ENCODE measurements around the gene SLC4A2. TPM values are rescaled to one million over a fixed set of nuclear protein-coding genes. Genes with fewer than 3 reads are reported as not detected.
A peak's percentile ranks its signal among the peaks of the same experiment; 100 is the strongest.

SLC4A2 gene
- total RNA-seq, 1 donor from 2014 or later, result 178 TPM

GRCh38 chr7:151099486-151100211 lies 40.3 kb downstream of the SLC4A2 start:
- DNase-seq (peak; percentile 56), ATAC-seq (peak; percentile 64)
- H3K4me3 ChIP-seq, result no peak overlapping the region
- no peaks in the 10 kb centered on the region for H3K9me3 ChIP-seq
- no peaks in the 10 kb centered on the region for H3K36me3 ChIP-seq
- no peak for TF ChIP-seq CTCF (IDR thresholded peaks at IDR 0.05)
- no peaks in the 10 kb centered on the region for H3K27me3 ChIP-seq
- peaks cover 7% of the 10 kb centered on the region for H3K4me1 ChIP-seq
- intact Hi-C loops (cut with DNase I), result no loop called here
- H3K27ac ChIP-seq, result no peak overlapping the region

GRCh38 chr7:151100921-151101320 lies 41.5 kb downstream of the SLC4A2 start:
- no peaks in the 10 kb centered on the region for H3K9me3 ChIP-seq
- intact Hi-C loops (cut with DNase I), result no loop called here
- H3K4me3 ChIP-seq, result no peak overlapping the region
- H3K4me1 ChIP-seq, result peaks cover 7% of the 10 kb centered on the region
- no peak overlapping the region for H3K27ac ChIP-seq
- H3K36me3 ChIP-seq, result no peaks in the 10 kb centered on the region
- ATAC-seq (no peak), DNase-seq (no peak)
- no peaks in the 10 kb centered on the region for H3K27me3 ChIP-seq
- TF ChIP-seq CTCF (IDR thresholded peaks at IDR 0.05), result no peak

GRCh38 chr7:151101621-151102396 lies 42.4 kb downstream of the SLC4A2 start:
- no peak for TF ChIP-seq CTCF (IDR thresholded peaks at IDR 0.05)
- DNase-seq, result no peak
- no peaks in the 10 kb centered on the region for H3K27me3 ChIP-seq
- intact Hi-C loops (cut with DNase I), result no loop called here
- peak; percentile 21 for ATAC-seq
- H3K4me3 ChIP-seq, result no peak overlapping the region
- no peaks in the 10 kb centered on the region for H3K36me3 ChIP-seq
- H3K27ac ChIP-seq, result no peak overlapping the region
- peaks cover 7% of the 10 kb centered on the region for H3K4me1 ChIP-seq
- H3K9me3 ChIP-seq, result no peaks in the 10 kb centered on the region

GRCh38 chr7:151102991-151103390 lies 43.6 kb downstream of the SLC4A2 start:
- Histone ChIP-seq H3K4me3 (no peak overlapping the region), H3K27ac (no peak overlapping the region), H3K4me1 (peaks cover 7% of the 10 kb centered on the region), H3K36me3 (no peaks in the 10 kb centered on the region), H3K9me3 (no peaks in the 10 kb centered on the region), H3K27me3 (no peaks in the 10 kb centered on the region)
- DNase-seq, result no peak
- no peak for ATAC-seq
- no peak for TF ChIP-seq CTCF (IDR thresholded peaks at IDR 0.05)
- intact Hi-C loops (cut with DNase I), result no loop called here

- intact Hi-C loops (cut with DNase I), result no loop called here
- ATAC-seq (no peak), DNase-seq (no peak)
- Histone ChIP-seq H3K4me1 (peaks cover 7% of the 10 kb centered on the region), H3K27ac (no peak overlapping the region), H3K27me3 (no peaks in the 10 kb centered on the region), H3K36me3 (no peaks in the 10 kb centered on the region), H3K4me3 (no peak overlapping the region), H3K9me3 (no peaks in the 10 kb centered on the region)
- TF ChIP-seq CTCF (IDR thresholded peaks at IDR 0.05), result no peak
Observed at GRCh38 chr7:151103973-151104372, 44.6 kb downstream of the SLC4A2 start.
